Progenitor cell of endocrine pancreas (in vitro differentiated cells): ENCODE results near the gene STK33. TPM values are rescaled to one million over a fixed set of nuclear protein-coding genes. Genes with fewer than 3 reads are reported as not detected.

Experiments
- DNase-seq: peaks from one replicate; pipeline ENCODE4 v3.0.0; 2021; ENCODE audit warnings: low spot score; ENCODE audit not compliant: unreplicated experiment
- H3K27ac Mint-ChIP-seq: 2 replicates; pipeline ENCODE4 v1.8.0; 2021; ENCODE audit warnings: mild to moderate bottlenecking, moderate library complexity, mixed read lengths
- H3K27me3 Mint-ChIP-seq: 2 replicates; pipeline ENCODE4 v1.8.0; 2021; ENCODE audit warnings: mixed read lengths
- H3K36me3 Mint-ChIP-seq: 2 replicates; pipeline ENCODE4 v1.8.0; 2022; ENCODE audit warnings: mixed read lengths; ENCODE audit not compliant: insufficient read depth
- H3K4me1 Mint-ChIP-seq: 2 replicates; pipeline ENCODE4 v1.8.0; 2021; ENCODE audit warnings: low read depth, mixed read lengths
- H3K4me3 Mint-ChIP-seq: 2 replicates; pipeline ENCODE4 v1.8.0; 2021; ENCODE audit warnings: low read depth, mild to moderate bottlenecking, moderate library complexity, mixed read lengths
- H3K9me3 Mint-ChIP-seq: 2 replicates; pipeline ENCODE4 v1.8.0; 2021; ENCODE audit warnings: low read depth, mixed read lengths
- long read RNA-seq: library from polyadenylated mRNA; unstranded; transcript quantifications from one replicate; pipeline ENCODE4 v2.0.0, GENCODE V29; 2020
- total RNA-seq: library from RNA; stranded (reverse); gene quantifications from 2 replicates; pipeline ENCODE4 v1.2.1, GENCODE V29; 2021
- TF ChIP-seq, protein P1 (sequence below): fragments of 200-600 bp; sonication (generic); IDR thresholded peaks from one replicate; pipeline ENCODE4 v1.5.0; 2021; ENCODE audit warnings: antibody characterized with exemption, mild to moderate bottlenecking; ENCODE audit not compliant: unreplicated experiment

STK33 gene
- 22.6 and 23.4 TPM in 2 replicates for total RNA-seq
- long read RNA-seq, partial matches to known transcripts: 6 of 39 reads
- long read RNA-seq, other reads (novel, unspliced or antisense): 33 of 39 reads

DNA sequence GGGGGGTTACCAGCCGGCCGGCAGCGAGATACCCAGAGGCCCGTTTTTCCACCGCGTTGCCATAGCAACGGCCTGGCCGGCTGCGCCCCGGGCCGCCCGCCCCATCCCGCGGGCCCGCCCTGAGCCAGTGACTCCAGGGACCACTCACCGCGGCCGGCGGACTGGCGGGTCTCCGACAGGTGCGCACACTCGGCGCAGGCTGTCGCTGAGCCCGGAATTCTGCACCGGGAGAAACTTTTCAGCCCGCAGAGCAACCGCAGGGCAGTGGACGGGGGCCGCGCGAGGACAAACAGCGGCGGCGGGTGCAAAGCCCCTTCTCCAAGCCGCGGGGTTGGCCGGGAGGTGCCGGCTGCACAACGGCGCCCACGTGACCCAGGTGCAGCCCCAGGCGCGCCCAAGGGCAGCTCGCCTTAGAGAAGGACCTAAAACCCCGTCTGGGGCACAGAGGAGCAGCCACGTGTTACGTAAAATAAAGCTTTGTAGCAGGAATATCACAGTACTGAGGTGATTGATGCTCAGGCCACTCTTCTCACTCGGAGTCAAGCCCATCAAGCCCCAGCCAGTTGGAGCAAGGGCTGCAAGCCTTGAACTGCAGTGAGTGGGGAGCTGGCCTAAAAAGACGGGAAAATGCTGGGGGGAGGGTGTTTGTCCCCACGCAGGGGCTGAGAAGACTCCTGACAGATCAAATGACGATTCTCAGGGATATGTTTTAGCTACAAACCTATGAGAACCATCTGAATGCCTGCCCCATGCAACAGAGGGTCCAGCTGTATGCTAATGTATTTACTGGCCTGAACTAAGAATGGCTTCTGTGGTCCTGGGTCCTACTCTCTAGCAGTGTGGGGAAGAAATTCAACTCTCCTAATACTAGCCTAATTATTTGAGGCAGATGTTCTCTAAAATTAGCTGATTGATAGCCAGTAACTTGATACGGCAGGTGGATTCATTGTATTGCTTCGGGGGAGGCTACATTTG, at the start of gene STK33:
TSS of gene STK33 (minus strand) at position 294 of the 975 bp plus-strand sequence. CDS start 119,323 bp downstream, outside the sequence.
- TF ChIP-seq, protein P1, sequence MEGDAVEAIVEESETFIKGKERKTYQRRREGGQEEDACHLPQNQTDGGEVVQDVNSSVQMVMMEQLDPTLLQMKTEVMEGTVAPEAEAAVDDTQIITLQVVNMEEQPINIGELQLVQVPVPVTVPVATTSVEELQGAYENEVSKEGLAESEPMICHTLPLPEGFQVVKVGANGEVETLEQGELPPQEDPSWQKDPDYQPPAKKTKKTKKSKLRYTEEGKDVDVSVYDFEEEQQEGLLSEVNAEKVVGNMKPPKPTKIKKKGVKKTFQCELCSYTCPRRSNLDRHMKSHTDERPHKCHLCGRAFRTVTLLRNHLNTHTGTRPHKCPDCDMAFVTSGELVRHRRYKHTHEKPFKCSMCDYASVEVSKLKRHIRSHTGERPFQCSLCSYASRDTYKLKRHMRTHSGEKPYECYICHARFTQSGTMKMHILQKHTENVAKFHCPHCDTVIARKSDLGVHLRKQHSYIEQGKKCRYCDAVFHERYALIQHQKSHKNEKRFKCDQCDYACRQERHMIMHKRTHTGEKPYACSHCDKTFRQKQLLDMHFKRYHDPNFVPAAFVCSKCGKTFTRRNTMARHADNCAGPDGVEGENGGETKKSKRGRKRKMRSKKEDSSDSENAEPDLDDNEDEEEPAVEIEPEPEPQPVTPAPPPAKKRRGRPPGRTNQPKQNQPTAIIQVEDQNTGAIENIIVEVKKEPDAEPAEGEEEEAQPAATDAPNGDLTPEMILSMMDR: no peak
- DNase-seq: peak; percentile 54
- peak within 1 kb of the TSS; percentile 82 for H3K4me3 Mint-ChIP-seq
- peaks cover 10% of the 10 kb centered on the region for H3K4me1 Mint-ChIP-seq
- H3K9me3 Mint-ChIP-seq: no peaks in the 10 kb centered on the region
- peak within 1 kb of the TSS; percentile 87 for H3K27ac Mint-ChIP-seq
- H3K36me3 Mint-ChIP-seq: no peaks in the 10 kb centered on the region
- no peaks in the 10 kb centered on the region for H3K27me3 Mint-ChIP-seq

DNA sequence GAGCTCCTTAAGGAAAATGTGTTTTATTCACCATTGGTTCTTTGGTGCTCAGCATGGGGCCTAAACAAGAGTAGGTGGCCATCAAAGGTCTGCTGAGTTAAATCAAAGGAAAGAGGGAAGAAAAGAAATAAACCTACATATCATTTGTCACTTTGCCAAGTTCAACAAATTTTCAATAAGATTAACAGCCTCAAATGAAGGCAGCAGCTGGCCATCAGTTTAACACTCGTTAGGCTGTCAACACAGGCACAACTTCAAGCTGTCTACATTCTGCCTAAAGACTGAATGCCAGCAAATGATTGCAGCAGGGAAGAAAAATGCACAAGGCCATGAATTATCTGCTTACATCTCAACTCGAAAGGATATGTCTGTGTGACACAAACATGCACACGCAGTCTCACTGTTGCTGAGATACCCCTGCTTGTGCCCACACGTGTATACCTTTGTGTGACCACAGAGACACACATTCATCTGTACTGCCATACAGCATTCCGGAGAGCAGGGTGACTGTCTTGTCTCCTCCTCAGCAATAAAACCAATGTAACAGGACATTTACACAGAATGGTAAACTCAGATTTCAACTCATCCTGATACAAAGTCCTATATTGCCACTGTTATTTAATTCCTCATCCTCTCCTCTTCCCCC, 48.3 kb upstream of the STK33 start:
- no peak overlapping the region for H3K27ac Mint-ChIP-seq
- H3K36me3 Mint-ChIP-seq: peaks cover 4% of the 10 kb centered on the region
- TF ChIP-seq, protein P1: no peak
- no peak for DNase-seq
- no peaks in the 10 kb centered on the region for H3K27me3 Mint-ChIP-seq
- H3K9me3 Mint-ChIP-seq: no peaks in the 10 kb centered on the region
- H3K4me1 Mint-ChIP-seq: no peaks in the 10 kb centered on the region
- H3K4me3 Mint-ChIP-seq: no peak overlapping the region

DNA sequence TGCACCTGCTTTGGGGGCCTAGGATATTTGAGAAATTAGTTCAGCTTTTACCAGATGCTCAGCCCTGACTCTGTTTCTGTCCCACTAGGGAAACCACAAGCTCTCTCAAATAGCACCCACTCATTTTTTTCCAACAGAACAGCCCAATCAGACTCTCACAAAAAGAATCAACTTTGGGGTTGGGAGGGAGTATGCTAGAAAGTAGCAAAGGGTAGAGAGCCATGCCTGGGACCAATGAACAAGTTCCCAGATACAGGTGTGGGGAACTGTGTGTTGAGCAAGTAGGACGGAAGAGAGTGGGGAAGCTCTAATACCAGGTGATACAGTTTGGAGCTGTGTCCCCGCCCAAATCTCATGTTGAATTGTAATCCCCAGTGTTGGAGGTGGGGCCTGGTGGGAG, 47.3 kb upstream of the STK33 start:
- no peak overlapping the region for H3K4me3 Mint-ChIP-seq
- TF ChIP-seq, protein P1: no peak
- H3K4me1 Mint-ChIP-seq: no peaks in the 10 kb centered on the region
- no peaks in the 10 kb centered on the region for H3K27me3 Mint-ChIP-seq
- peaks cover 10% of the 10 kb centered on the region for H3K36me3 Mint-ChIP-seq
- no peak for DNase-seq
- H3K27ac Mint-ChIP-seq: no peak overlapping the region
- peaks cover 5% of the 10 kb centered on the region for H3K9me3 Mint-ChIP-seq

DNA sequence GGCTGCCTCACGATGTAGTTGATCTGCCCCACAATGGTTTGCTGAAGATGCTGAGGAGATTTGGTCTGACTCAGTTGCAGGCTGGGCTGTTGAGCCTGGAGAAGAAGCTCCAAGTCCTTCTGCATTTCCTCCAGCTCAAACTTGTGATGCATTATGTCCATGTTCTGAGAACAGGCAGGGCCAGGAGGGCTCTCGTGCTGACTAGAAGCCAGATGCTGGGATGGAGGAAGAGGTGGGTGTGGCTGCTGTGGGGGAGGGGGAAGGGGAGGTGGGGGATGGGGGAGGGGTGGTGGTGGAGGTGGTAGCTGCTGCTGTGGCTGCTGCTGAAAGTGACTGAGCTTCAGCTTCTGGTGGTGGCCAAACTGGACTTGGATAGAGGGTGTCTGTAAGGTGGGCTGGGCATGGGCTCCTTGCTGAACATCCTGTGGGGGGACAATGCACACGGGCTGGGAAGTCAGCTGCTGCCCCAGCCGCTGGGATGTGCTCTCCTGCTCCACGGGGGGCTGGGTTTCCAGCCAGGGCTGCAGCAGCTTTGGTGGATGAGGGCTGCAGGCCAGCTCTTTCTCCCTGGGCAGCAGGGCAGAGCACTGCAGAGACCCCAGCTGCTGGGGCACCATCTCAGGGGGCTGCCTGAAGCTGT, 46.4 kb upstream of the STK33 start:
- no peak overlapping the region for H3K4me3 Mint-ChIP-seq
- no peaks in the 10 kb centered on the region for H3K27me3 Mint-ChIP-seq
- no peaks in the 10 kb centered on the region for H3K4me1 Mint-ChIP-seq
- DNase-seq: no peak
- H3K9me3 Mint-ChIP-seq: peaks cover 8% of the 10 kb centered on the region
- H3K27ac Mint-ChIP-seq: no peak overlapping the region
- peaks cover 15% of the 10 kb centered on the region for H3K36me3 Mint-ChIP-seq
- TF ChIP-seq, protein P1: no peak

DNA sequence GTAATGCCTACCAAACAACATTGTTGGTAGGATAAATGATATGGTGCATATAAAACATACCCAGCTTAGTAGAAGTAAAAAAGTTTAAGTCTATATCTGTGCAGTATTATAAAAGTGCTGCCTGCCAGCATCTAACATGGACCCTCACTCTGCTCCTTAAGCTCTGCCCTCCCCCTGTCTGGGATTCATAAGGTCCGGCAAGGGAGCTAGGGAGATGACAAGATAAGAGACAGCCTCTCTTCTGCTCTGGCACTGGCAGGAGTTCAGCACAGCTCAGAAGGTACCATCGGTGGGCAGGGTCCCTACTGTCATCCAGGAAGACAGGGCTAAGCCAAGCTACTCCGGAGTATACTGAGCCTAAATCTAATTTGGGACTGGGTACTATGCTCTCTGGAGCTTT, 45.6 kb upstream of the STK33 start:
- no peak overlapping the region for H3K4me3 Mint-ChIP-seq
- no peak overlapping the region for H3K27ac Mint-ChIP-seq
- H3K27me3 Mint-ChIP-seq: no peaks in the 10 kb centered on the region
- H3K36me3 Mint-ChIP-seq: peaks cover 15% of the 10 kb centered on the region
- peaks cover 8% of the 10 kb centered on the region for H3K9me3 Mint-ChIP-seq
- no peaks in the 10 kb centered on the region for H3K4me1 Mint-ChIP-seq
- TF ChIP-seq, protein P1: no peak
- DNase-seq: no peak
